HEK293T (cell line): ENCODE results near the gene SH2D6.

Experiments used
- ARNT ChIP-seq: fragments of 450-650 bp; IDR thresholded peaks from 2 replicates; pipeline ENCODE4 v1.6.1; 2017; ENCODE audit warnings: mild to moderate bottlenecking
- BHLHE40 ChIP-seq: fragments of 450-650 bp; IDR thresholded peaks from 2 replicates; pipeline ENCODE4 v1.6.1; 2016; ENCODE audit warnings: mild to moderate bottlenecking, moderate library complexity, borderline replicate concordance
- CTBP1 ChIP-seq: fragments of 450-650 bp; IDR thresholded peaks from 2 replicates; pipeline ENCODE4 v1.6.1; 2016; ENCODE audit warnings: borderline replicate concordance
- ELF4 ChIP-seq: fragments of 450-650 bp; IDR thresholded peaks from 2 replicates; pipeline ENCODE4 v1.6.1; 2017; ENCODE audit warnings: antibody characterized with exemption
- FOXK2 ChIP-seq: fragments of 450-650 bp; IDR thresholded peaks from 2 replicates; pipeline ENCODE4 v1.6.1; 2016; ENCODE audit warnings: mild to moderate bottlenecking
- FOXM1 ChIP-seq: fragments of 450-650 bp; IDR thresholded peaks from 2 replicates; pipeline ENCODE4 v1.6.1; 2017; ENCODE audit warnings: mild to moderate bottlenecking, borderline replicate concordance
- SP1 ChIP-seq: fragments of 450-650 bp; IDR thresholded peaks from 2 replicates; pipeline ENCODE4 v1.6.1; 2017
- TF ChIP-seq, protein P1 (sequence below): fragments of 450-650 bp; IDR thresholded peaks from 2 replicates; pipeline ENCODE4 v1.6.1; 2016

DNA sequence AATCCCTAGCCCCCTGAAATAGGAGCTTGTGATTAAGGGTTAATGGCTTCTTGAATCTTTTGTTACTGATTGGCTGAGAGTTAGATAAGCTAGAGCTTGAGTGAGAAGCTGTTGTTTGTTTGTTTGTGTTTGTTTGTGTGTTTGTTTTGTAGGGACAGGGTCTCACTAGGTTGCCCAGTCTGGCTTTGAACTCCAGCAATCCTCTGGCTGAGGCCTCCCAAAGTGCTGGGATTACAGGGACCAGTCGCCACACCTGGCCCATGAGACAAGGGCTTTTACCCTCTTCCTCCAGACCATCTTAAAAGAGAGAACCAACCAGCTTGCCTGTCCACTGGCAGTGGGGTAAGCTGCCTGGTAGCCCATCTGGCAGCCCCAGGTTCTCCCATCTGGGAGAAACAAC lies 58.1 kb downstream of the SH2D6 start:
- TF ChIP-seq SP1 (no peak), BHLHE40 (no peak), ELF4 (no peak), CTBP1 (no peak), ARNT (no peak), FOXM1 (no peak), FOXK2 (no peak)
- TF ChIP-seq, protein P1, sequence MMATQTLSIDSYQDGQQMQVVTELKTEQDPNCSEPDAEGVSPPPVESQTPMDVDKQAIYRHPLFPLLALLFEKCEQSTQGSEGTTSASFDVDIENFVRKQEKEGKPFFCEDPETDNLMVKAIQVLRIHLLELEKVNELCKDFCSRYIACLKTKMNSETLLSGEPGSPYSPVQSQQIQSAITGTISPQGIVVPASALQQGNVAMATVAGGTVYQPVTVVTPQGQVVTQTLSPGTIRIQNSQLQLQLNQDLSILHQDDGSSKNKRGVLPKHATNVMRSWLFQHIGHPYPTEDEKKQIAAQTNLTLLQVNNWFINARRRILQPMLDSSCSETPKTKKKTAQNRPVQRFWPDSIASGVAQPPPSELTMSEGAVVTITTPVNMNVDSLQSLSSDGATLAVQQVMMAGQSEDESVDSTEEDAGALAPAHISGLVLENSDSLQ = no peak
